Measurements from ENCODE around the gene ATXN10.

- TF ChIP-seq GATA2 (IDR thresholded peaks at IDR 0.05; ENCODE audit: low read depth, low read length) (no peak), GATA3 (IDR thresholded peaks at IDR 0.05; ENCODE audit: low read depth, low read length) (no peak)
Measured at GRCh38 chr22:45677063-45677462, 5.4 kb downstream of the ATXN10 start.
